Astrocyte (in vitro differentiated cells and primary cell): ENCODE data around the gene AKR1B15. TPM values are rescaled to one million over a fixed set of nuclear protein-coding genes. Genes with fewer than 3 reads are reported as not detected.

Experiments
- DNase-seq: peaks from one replicate; pipeline ENCODE4 v3.0.0-alpha.2; 2010; ENCODE audit warnings: low read depth
- FAIRE-seq: peaks from 2 replicates; lab custom pipeline; 2011; peaks lifted over from hg19 to GRCh38; lab: Jason Lieb, UNC
- H2AFZ ChIP-seq: 2 replicates; pipeline ENCODE4 v1.6.0; 2012; ENCODE audit warnings: low read depth, low read length, inconsistent platforms
- H3K27ac ChIP-seq: 2 replicates; pipeline ENCODE4 v1.5.1; 2011; ENCODE audit warnings: low read depth, low read length, inconsistent platforms
- H3K27me3 ChIP-seq: 2 replicates; pipeline ENCODE4 v1.6.0; 2011; ENCODE audit warnings: low read length, inconsistent platforms; ENCODE audit not compliant: insufficient read depth
- H3K36me3 ChIP-seq: 2 replicates; pipeline ENCODE4 v1.5.1; 2011; ENCODE audit warnings: low read length, inconsistent platforms; ENCODE audit not compliant: insufficient read depth
- H3K4me1 ChIP-seq: 2 replicates; pipeline ENCODE4 v1.5.1; 2011; ENCODE audit warnings: low read length, inconsistent platforms; ENCODE audit not compliant: insufficient read depth
- H3K4me2 ChIP-seq: 2 replicates; pipeline ENCODE4 v1.6.0; 2012; ENCODE audit warnings: low read length, inconsistent platforms
- H3K4me3 ChIP-seq: 2 replicates; pipeline ENCODE4 v1.5.1; 2011; ENCODE audit warnings: low read depth, mild to moderate bottlenecking, low read length, inconsistent platforms; ENCODE audit not compliant: insufficient read depth
- H3K79me2 ChIP-seq: 2 replicates; pipeline ENCODE4 v1.6.0; 2012; ENCODE audit warnings: mild to moderate bottlenecking, low read length, inconsistent platforms; ENCODE audit not compliant: insufficient read depth
- H3K9ac ChIP-seq: 2 replicates; pipeline ENCODE4 v1.6.0; 2012; ENCODE audit warnings: mild to moderate bottlenecking, low read length, inconsistent platforms
- H3K9me3 ChIP-seq: 2 replicates; pipeline ENCODE4 v1.5.1; 2012; ENCODE audit warnings: low read depth, mild to moderate bottlenecking, low read length, inconsistent platforms; ENCODE audit not compliant: insufficient read depth
- H4K20me1 ChIP-seq: 2 replicates; pipeline ENCODE4 v1.6.0; 2012; ENCODE audit warnings: low read length, inconsistent platforms; ENCODE audit not compliant: insufficient read depth
- H3K27ac Mint-ChIP-seq: one replicate; pipeline ENCODE4 v1.8.0; 2021; ENCODE audit warnings: mild to moderate bottlenecking, mixed read lengths; ENCODE audit not compliant: unreplicated experiment
- H3K27me3 Mint-ChIP-seq: one replicate; pipeline ENCODE4 v1.8.0; 2021; ENCODE audit warnings: low read depth, mixed read lengths; ENCODE audit not compliant: unreplicated experiment
- H3K36me3 Mint-ChIP-seq: one replicate; pipeline ENCODE4 v1.8.0; 2021; ENCODE audit warnings: low read depth, mixed read lengths; ENCODE audit not compliant: unreplicated experiment
- H3K4me1 Mint-ChIP-seq: one replicate; pipeline ENCODE4 v1.8.0; 2021; ENCODE audit warnings: low read depth, mixed read lengths; ENCODE audit not compliant: unreplicated experiment
- H3K4me3 Mint-ChIP-seq: one replicate; pipeline ENCODE4 v1.8.0; 2021; ENCODE audit warnings: mild to moderate bottlenecking, moderate library complexity, mixed read lengths; ENCODE audit not compliant: unreplicated experiment
- H3K9me3 Mint-ChIP-seq: one replicate; pipeline ENCODE4 v1.8.0; 2021; ENCODE audit warnings: mild to moderate bottlenecking, mixed read lengths; ENCODE audit not compliant: unreplicated experiment
- CTCF ChIP-seq: IDR thresholded peaks from 2 replicates; pipeline ENCODE4 v1.5.1; 2011; ENCODE audit warnings: low read depth, mild to moderate bottlenecking, inconsistent platforms, low read length, moderate library complexity; ENCODE audit not compliant: insufficient read depth
- EZH2 ChIP-seq: IDR thresholded peaks from 2 replicates; pipeline ENCODE4 v1.6.1; 2012; ENCODE audit warnings: mild to moderate bottlenecking, low read length, inconsistent platforms; ENCODE audit not compliant: insufficient read depth
- total RNA-seq: library from RNA; stranded (reverse); gene quantifications from 2 replicates; pipeline ENCODE4 v1.2.1, GENCODE V29; 2021

The AKR1B15 gene
- total RNA-seq, 1 donor from 2014 or later: not detected

- no peak for FAIRE-seq
These were observed 63.3 kb downstream of the AKR1B15 start for GRCh38 chr7:134612197-134612596.

GRCh38 chr7:134613623-134614347 is 64.9 kb downstream of the AKR1B15 start:
- Histone ChIP-seq H4K20me1 (no peaks in the 10 kb centered on the region), H3K9me3 (no peaks in the 10 kb centered on the region), H3K36me3 (no peaks in the 10 kb centered on the region), H3K9ac (peak overlapping the region; percentile 66), H2AFZ (no peak overlapping the region), H3K4me3 (peak overlapping the region; percentile 5), H3K4me2 (peak overlapping the region; percentile 66), H3K27ac (peak overlapping the region; percentile 96), H3K27me3 (no peaks in the 10 kb centered on the region), H3K4me1 (peaks cover 20% of the 10 kb centered on the region), H3K79me2 (no peaks in the 10 kb centered on the region)
- Mint-ChIP-seq H3K27me3 (peaks cover 8% of the 10 kb centered on the region), H3K4me1 (peaks cover 11% of the 10 kb centered on the region), H3K4me3 (no peak overlapping the region), H3K27ac (peak overlapping the region; percentile 21), H3K36me3 (no peaks in the 10 kb centered on the region), H3K9me3 (no peaks in the 10 kb centered on the region)
- FAIRE-seq (peak; percentile 87), DNase-seq (peak; percentile 98)
- TF ChIP-seq CTCF: no peak
- TF ChIP-seq EZH2: no peak

More at GRCh38 chr7:134612197-134612596, 63.3 kb downstream of the AKR1B15 start:
- no peaks in the 10 kb centered on the region for H3K9me3 ChIP-seq
- H3K27me3 Mint-ChIP-seq: peaks cover 11% of the 10 kb centered on the region
- no peak for DNase-seq
- H3K27ac Mint-ChIP-seq: no peak overlapping the region
- H3K27ac ChIP-seq: no peak overlapping the region
- no peaks in the 10 kb centered on the region for H4K20me1 ChIP-seq
- no peak overlapping the region for H3K4me3 ChIP-seq
- no peaks in the 10 kb centered on the region for H3K36me3 ChIP-seq
- H3K4me3 Mint-ChIP-seq: no peak overlapping the region
- H3K36me3 Mint-ChIP-seq: no peaks in the 10 kb centered on the region
- no peaks in the 10 kb centered on the region for H3K9me3 Mint-ChIP-seq
- no peaks in the 10 kb centered on the region for H3K79me2 ChIP-seq
- TF ChIP-seq CTCF (no peak), EZH2 (no peak)
- H3K4me2 ChIP-seq: no peak overlapping the region
- H3K4me1 Mint-ChIP-seq: peaks cover 8% of the 10 kb centered on the region
- H3K27me3 ChIP-seq: no peaks in the 10 kb centered on the region
- H2AFZ ChIP-seq: no peak overlapping the region
- peaks cover 13% of the 10 kb centered on the region for H3K4me1 ChIP-seq
- H3K9ac ChIP-seq: no peak overlapping the region

- Histone ChIP-seq H3K79me2 (no peaks in the 10 kb centered on the region), H3K4me3 (no peak overlapping the region), H4K20me1 (no peaks in the 10 kb centered on the region), H3K9ac (no peak overlapping the region), H3K4me2 (no peak overlapping the region), H3K4me1 (peaks cover 40% of the 10 kb centered on the region), H3K9me3 (no peaks in the 10 kb centered on the region), H2AFZ (no peak overlapping the region), H3K36me3 (no peaks in the 10 kb centered on the region), H3K27ac (no peak overlapping the region), H3K27me3 (no peaks in the 10 kb centered on the region)
- Mint-ChIP-seq H3K27ac (no peak overlapping the region), H3K4me3 (no peak overlapping the region), H3K36me3 (no peaks in the 10 kb centered on the region), H3K27me3 (peaks cover 4% of the 10 kb centered on the region), H3K4me1 (peaks cover 29% of the 10 kb centered on the region), H3K9me3 (no peaks in the 10 kb centered on the region)
- no peak for TF ChIP-seq CTCF
- no peak for TF ChIP-seq EZH2
- DNase-seq: no peak
- FAIRE-seq: no peak
These were observed 67.7 kb downstream of the AKR1B15 start for GRCh38 chr7:134616611-134617010.
